Stomach smooth muscle (tissue), 2 donors: ENCODE data around the gene GNA12.

Experiments used
- H3K27ac ChIP-seq: one replicate; pipeline ENCODE4 v1.7.0; 2013; ENCODE audit warnings: mild to moderate bottlenecking, low read length, inconsistent platforms
- H3K27me3 ChIP-seq, 2 donors: one replicate each; pipeline ENCODE4 v1.7.0; 2013; ENCODE audit warnings: low read length in 2 of 2; ENCODE audit not compliant: insufficient read depth in 2 of 2, control insufficient read depth in 1 of 2
- H3K36me3 ChIP-seq, 2 donors: one replicate each; pipeline ENCODE4 v1.7.0; 2013; ENCODE audit warnings: low read length in 2 of 2; ENCODE audit not compliant: control insufficient read depth in 2 of 2, insufficient read depth in 2 of 2
- H3K4me1 ChIP-seq: one replicate; pipeline ENCODE4 v1.7.0; 2013; ENCODE audit warnings: low read length; ENCODE audit not compliant: control insufficient read depth, insufficient read depth
- H3K4me3 ChIP-seq, 2 donors: one replicate each; pipeline ENCODE4 v1.7.0; 2013; ENCODE audit warnings: low read length in 2 of 2
- H3K9ac ChIP-seq, 2 donors: one replicate each; pipeline ENCODE4 v1.7.0; 2013; ENCODE audit warnings: low read length in 2 of 2, mild to moderate bottlenecking in 1 of 2
- H3K9me3 ChIP-seq, 2 donors: one replicate each; pipeline ENCODE4 v1.7.0; 2013; ENCODE audit warnings: low read length in 2 of 2; ENCODE audit not compliant: control insufficient read depth in 2 of 2
- donor health status: healthy.
- donor health status: Pancreatic carcinoma.

The GNA12 gene

GRCh38 chr7:2824026-2824677, 20.0 kb downstream of the GNA12 start:
- Histone ChIP-seq H3K27ac (no peak overlapping the region), H3K9ac (no peak overlapping the region), H3K4me1 (peaks cover 17% of the 10 kb centered on the region), H3K36me3 (peaks cover 0 to 2% of the 10 kb centered on the region in 2 donors), H3K9me3 (no peaks in the 10 kb centered on the region), H3K27me3 (no peaks in the 10 kb centered on the region), H3K4me3 (no peak overlapping the region)

- Histone ChIP-seq H3K9ac (no peak overlapping the region), H3K27me3 (no peaks in the 10 kb centered on the region), H3K9me3 (no peaks in the 10 kb centered on the region), H3K27ac (no peak overlapping the region), H3K4me3 (no peak overlapping the region), H3K36me3 (no peaks in the 10 kb centered on the region), H3K4me1 (peaks cover 20% of the 10 kb centered on the region)
Observed at GRCh38 chr7:2823130-2823529, 21.0 kb downstream of the GNA12 start.

- H3K9me3 ChIP-seq = no peaks in the 10 kb centered on the region
- H3K27me3 ChIP-seq = no peaks in the 10 kb centered on the region
- H3K4me3 ChIP-seq = no peak overlapping the region
- H3K9ac ChIP-seq = no peak overlapping the region
- no peaks in the 10 kb centered on the region for H3K36me3 ChIP-seq
- H3K4me1 ChIP-seq = peaks cover 20% of the 10 kb centered on the region
- H3K27ac ChIP-seq = no peak overlapping the region
Observed at GRCh38 chr7:2821842-2822507, 22.1 kb downstream of the GNA12 start.

GRCh38 chr7:2821161-2821841, 22.8 kb downstream of the GNA12 start:
- Histone ChIP-seq H3K4me3 (no peak overlapping the region), H3K4me1 (peaks cover 20% of the 10 kb centered on the region), H3K9ac (no peak overlapping the region), H3K36me3 (no peaks in the 10 kb centered on the region), H3K27me3 (no peaks in the 10 kb centered on the region), H3K27ac (no peak overlapping the region), H3K9me3 (no peaks in the 10 kb centered on the region)

GRCh38 chr7:2820508-2820934, 23.6 kb downstream of the GNA12 start:
- Histone ChIP-seq H3K4me1 (peaks cover 18% of the 10 kb centered on the region), H3K27ac (no peak overlapping the region), H3K9me3 (no peaks in the 10 kb centered on the region), H3K4me3 (no peak overlapping the region), H3K9ac (no peak overlapping the region), H3K27me3 (no peaks in the 10 kb centered on the region), H3K36me3 (no peaks in the 10 kb centered on the region)

GRCh38 chr7:2819954-2820397, 24.1 kb downstream of the GNA12 start:
- H3K27ac ChIP-seq = no peak overlapping the region
- H3K27me3 ChIP-seq = no peaks in the 10 kb centered on the region
- H3K36me3 ChIP-seq = no peaks in the 10 kb centered on the region
- no peak overlapping the region for H3K4me3 ChIP-seq
- H3K9me3 ChIP-seq = no peaks in the 10 kb centered on the region
- no peak overlapping the region for H3K9ac ChIP-seq
- peaks cover 18% of the 10 kb centered on the region for H3K4me1 ChIP-seq

GRCh38 chr7:2819161-2819953, 24.8 kb downstream of the GNA12 start:
- H3K36me3 ChIP-seq = no peaks in the 10 kb centered on the region
- no peaks in the 10 kb centered on the region for H3K9me3 ChIP-seq
- H3K27me3 ChIP-seq = no peaks in the 10 kb centered on the region
- no peak overlapping the region for H3K9ac ChIP-seq
- H3K27ac ChIP-seq = no peak overlapping the region
- peaks cover 15% of the 10 kb centered on the region for H3K4me1 ChIP-seq
- no peak overlapping the region for H3K4me3 ChIP-seq

GRCh38 chr7:2818653-2819052, 25.5 kb downstream of the GNA12 start:
- H3K27ac ChIP-seq = no peak overlapping the region
- H3K4me1 ChIP-seq = peaks cover 15% of the 10 kb centered on the region
- H3K9me3 ChIP-seq = no peaks in the 10 kb centered on the region
- H3K36me3 ChIP-seq = no peaks in the 10 kb centered on the region
- H3K27me3 ChIP-seq = no peaks in the 10 kb centered on the region
- no peak overlapping the region for H3K9ac ChIP-seq
- H3K4me3 ChIP-seq = no peak overlapping the region

- H3K4me3 ChIP-seq = no peak overlapping the region
- H3K9me3 ChIP-seq = no peaks in the 10 kb centered on the region
- H3K27ac ChIP-seq = no peak overlapping the region
- no peak overlapping the region for H3K9ac ChIP-seq
- H3K4me1 ChIP-seq = peaks cover 19% of the 10 kb centered on the region
- no peaks in the 10 kb centered on the region for H3K27me3 ChIP-seq
- H3K36me3 ChIP-seq = no peaks in the 10 kb centered on the region
Observed at GRCh38 chr7:2818121-2818520, 26.0 kb downstream of the GNA12 start.

GRCh38 chr7:2817456-2817855, 26.7 kb downstream of the GNA12 start:
- H3K9ac ChIP-seq = no peak overlapping the region
- H3K4me3 ChIP-seq = no peak overlapping the region
- no peaks in the 10 kb centered on the region for H3K9me3 ChIP-seq
- H3K27ac ChIP-seq = no peak overlapping the region
- peaks cover 19% of the 10 kb centered on the region for H3K4me1 ChIP-seq
- H3K27me3 ChIP-seq = no peaks in the 10 kb centered on the region
- H3K36me3 ChIP-seq = no peaks in the 10 kb centered on the region
